Fibroblast of the conjunctiva (primary cell): ENCODE data around the gene MYLK4.
A peak's percentile ranks its signal among the peaks of the same experiment; 100 is the strongest.

ENCODE experiments used
- DNase-seq: peaks from one replicate; pipeline ENCODE4 v3.0.0-alpha.2; 2010; ENCODE audit warnings: low read depth

Gene MYLK4

GRCh38 chr6:2695454-2696095 is 55.1 kb downstream of the MYLK4 start:
- peak; percentile 22 for DNase-seq

GRCh38 chr6:2693231-2693630 is 57.5 kb downstream of the MYLK4 start:
- no peak for DNase-seq

DNA sequence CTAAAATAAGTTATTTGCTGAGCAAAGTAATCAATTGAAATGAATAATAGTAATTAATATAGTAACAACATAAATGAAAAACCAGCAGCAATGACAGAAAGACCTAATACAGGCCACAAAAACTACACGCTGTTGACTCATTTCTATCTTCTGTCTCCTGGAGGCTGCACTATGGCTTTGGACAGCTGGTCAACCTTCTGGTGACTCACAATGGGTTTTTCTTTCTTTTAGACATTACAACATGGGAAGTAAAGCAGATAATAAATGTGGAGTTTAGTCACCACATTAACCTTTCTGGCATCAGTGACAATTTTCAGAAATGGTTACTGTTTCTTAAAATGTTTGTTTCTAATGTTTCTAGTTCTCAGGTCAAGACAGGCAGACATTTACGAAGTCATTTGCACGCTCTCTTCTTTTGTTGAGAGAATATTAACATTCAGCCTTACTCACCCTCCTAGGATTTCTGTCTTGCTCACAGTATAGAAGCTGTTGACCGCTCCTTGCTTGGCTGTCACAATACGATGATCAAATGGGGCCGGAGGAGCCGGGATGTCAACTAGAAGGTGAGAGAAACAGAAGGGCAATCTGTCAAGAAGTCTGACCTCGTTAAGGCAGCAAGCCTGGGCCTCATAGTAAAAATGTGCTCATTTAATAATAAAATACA is 62.2 kb downstream of the MYLK4 start:
- peak; percentile 21 for DNase-seq

DNA sequence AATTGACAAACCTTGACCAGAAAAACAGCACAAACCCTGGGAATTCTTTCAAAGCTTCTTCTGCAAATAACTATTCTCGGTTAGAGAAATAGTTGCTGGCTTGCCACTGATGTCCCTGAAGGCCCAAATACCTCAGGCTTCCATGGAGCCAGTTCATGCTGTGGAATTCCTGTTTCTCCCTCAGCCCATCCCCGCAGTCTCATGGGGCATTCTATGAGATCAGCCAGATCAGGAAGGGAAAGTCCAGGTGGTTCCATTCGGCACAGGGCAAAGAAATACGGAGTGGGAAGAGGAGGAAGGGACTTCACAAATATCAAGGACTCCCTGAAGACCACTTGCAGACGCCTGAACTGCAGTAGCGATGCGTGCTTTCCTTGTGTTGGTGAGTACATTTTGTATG is 63.3 kb downstream of the MYLK4 start:
- no peak for DNase-seq

DNA sequence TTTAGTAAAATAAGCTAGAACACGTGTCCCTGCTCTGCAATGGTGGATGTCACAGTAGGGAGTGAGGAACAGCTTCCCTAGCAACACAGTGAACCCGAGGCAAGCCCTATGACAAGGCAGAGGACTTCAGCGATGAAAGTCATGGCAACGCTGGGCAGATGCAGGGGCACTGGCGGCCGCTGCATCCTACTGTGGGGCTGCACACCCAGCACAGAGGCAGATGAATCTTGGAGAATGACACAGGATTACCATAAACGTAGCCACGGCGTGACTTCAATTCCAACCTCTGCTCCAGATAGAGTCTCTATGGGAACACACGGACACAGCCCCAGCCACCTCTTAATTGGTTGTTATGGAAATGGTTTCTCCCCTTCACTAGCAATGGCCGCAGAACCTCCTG is 64.2 kb downstream of the MYLK4 start:
- DNase-seq: no peak

- no peak for DNase-seq
Observed at GRCh38 chr6:2684766-2685754, 65.7 kb downstream of the MYLK4 start.

DNA sequence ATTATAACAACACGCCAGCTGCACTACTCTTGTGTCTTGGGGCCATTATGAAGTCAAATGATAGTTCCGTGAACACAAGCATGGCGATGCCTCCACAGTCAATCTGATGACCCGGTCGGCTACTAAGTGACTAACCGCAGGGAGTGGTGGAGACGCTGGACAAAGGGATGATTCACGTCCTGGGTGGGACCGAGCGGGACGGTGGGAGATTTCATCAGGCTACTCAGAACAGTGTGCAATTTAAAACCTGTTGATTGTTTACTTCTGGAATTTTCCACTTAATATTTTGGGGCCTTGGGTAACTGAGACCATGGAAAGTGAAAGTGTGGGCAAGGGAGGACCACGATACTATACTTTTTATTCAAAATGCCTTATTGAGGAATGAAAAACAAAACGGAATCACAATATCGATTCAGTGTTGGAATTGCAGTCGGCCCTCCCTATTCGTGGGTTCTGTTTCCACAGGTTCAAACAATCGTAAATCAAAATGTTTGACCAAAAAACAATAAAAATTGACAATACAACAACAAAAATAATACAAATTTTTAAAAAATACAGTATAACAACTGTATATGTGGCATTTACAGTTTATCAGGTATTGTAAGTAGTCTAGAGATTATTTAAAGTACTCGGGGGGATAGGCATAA is 66.5 kb downstream of the MYLK4 start:
- DNase-seq: no peak

DNA sequence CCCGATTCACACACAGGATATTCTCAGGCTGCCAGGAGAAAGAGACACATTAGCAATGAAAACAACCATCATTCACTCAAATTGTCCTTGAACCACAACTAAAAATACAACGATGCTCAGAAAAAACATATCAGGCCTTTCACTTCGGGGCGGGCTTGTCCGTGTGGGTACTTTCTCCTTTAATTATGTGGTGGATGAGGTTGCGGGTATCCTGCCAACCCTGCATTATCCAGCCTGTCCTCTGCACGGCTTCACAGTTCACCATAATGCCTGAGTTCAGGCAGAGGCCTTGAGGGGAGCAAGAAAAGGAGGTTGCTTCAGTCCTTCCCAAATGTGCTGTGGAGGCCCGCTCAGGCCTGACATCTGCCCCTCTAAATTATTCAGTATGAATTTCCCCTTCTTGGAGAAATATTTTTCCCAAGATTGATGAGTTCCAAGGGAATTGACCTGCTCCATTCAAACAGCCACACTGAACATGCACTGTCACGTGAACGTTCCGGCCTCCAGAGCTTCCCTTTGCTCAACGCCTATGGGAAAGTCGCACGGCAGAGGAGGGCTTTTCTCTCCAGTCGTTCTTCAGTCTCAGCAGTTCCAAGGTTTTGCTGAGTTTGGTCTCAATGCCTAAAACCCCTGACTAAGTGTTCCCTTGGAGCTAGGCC is 70.3 kb downstream of the MYLK4 start:
- DNase-seq: no peak

- DNase-seq: no peak
Observed at GRCh38 chr6:2677080-2677593, 73.6 kb downstream of the MYLK4 start.

- DNase-seq: no peak
Observed at GRCh38 chr6:2676048-2676447, 74.7 kb downstream of the MYLK4 start.

- DNase-seq: no peak
Observed at GRCh38 chr6:2674857-2675256, 75.9 kb downstream of the MYLK4 start.

GRCh38 chr6:2669067-2669700 is 81.5 kb downstream of the MYLK4 start:
- no peak for DNase-seq

DNA sequence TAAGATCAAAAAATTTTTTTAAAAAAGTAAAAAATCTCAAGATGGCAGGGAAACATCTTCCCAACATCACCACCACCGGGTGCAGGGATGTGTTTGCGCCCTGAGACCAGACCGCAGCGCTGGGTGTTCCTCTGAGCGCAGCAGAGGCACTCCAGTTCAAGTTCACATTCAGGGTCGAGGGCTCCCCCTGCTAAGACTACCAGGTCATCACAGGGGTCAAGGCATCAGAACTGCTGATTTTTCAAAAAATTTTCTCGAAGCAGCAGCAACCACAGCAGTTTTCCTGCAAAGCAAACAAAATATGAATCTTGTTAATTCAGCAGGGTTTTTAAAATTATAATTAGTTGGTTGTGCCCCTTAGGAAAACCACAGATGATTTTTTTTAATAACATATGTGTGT is 83.1 kb downstream of the MYLK4 start:
- no peak for DNase-seq

- DNase-seq: no peak
Observed at GRCh38 chr6:2666906-2667575, 83.7 kb downstream of the MYLK4 start.

GRCh38 chr6:2665146-2666070 is 85.3 kb downstream of the MYLK4 start:
- DNase-seq: no peak

- DNase-seq: no peak
Observed at GRCh38 chr6:2663123-2663522, 87.6 kb downstream of the MYLK4 start.

- DNase-seq: no peak
Observed at GRCh38 chr6:2661651-2662050, 89.1 kb downstream of the MYLK4 start.

- no peak for DNase-seq
Observed at GRCh38 chr6:2659882-2660281, 90.8 kb downstream of the MYLK4 start.

GRCh38 chr6:2659381-2659780 is 91.3 kb downstream of the MYLK4 start:
- no peak for DNase-seq
